GM23338 (cell line): ENCODE data around the gene KLF7. TPM values are rescaled to one million over a fixed set of nuclear protein-coding genes. Genes with fewer than 3 reads are reported as not detected.
A peak's percentile ranks its signal among the peaks of the same experiment; 100 is the strongest.

Source experiments
- ATAC-seq: fragments of 200-7000 bp; cut with Tn5 transposase; 3 replicates; pipeline ENCODE4 v1.9.1; 2020
- DNase-seq: peaks from one replicate; pipeline ENCODE4 v3.0.0-alpha.2; 2015; ENCODE audit warnings: low spot score
- H2AFZ ChIP-seq: fragments of 200-600 bp; sonication (generic); 2 replicates; pipeline ENCODE4 v1.8.0; 2016; ENCODE audit warnings: antibody characterized with exemption, mild to moderate bottlenecking, moderate library complexity
- H3F3A ChIP-seq: fragments of 200-600 bp; sonication (generic); replicated peaks from 2 replicates; pipeline ENCODE4 v1.8.0; 2017; ENCODE audit warnings: antibody characterized with exemption, mixed run types, low read depth
- H3K27ac ChIP-seq: fragments of 200-600 bp; sonication (generic); 2 replicates; pipeline ENCODE4 v1.6.1; 2016; ENCODE audit warnings: low read depth
- H3K27me3 ChIP-seq: fragments of 200-600 bp; sonication (generic); 2 replicates; pipeline ENCODE4 v1.8.0; 2016; ENCODE audit warnings: mild to moderate bottlenecking, mixed run types, moderate library complexity; ENCODE audit not compliant: insufficient read depth
- H3K36me3 ChIP-seq: fragments of 200-600 bp; sonication (generic); 2 replicates; pipeline ENCODE4 v1.8.0; 2016; ENCODE audit warnings: mild to moderate bottlenecking; ENCODE audit not compliant: insufficient read depth
- H3K4me1 ChIP-seq: fragments of 200-600 bp; sonication (generic); 2 replicates; pipeline ENCODE4 v1.8.0; 2016; ENCODE audit warnings: mild to moderate bottlenecking, moderate library complexity; ENCODE audit not compliant: insufficient read depth
- H3K4me2 ChIP-seq: fragments of 200-600 bp; sonication (generic); 2 replicates; pipeline ENCODE4 v1.7.1; 2017; ENCODE audit warnings: mixed run types
- H3K4me3 ChIP-seq: fragments of 200-600 bp; sonication (generic); 2 replicates; pipeline ENCODE4 v1.6.1; 2016; ENCODE audit warnings: mixed run types
- H3K79me2 ChIP-seq: fragments of 200-600 bp; sonication (generic); replicated peaks from 2 replicates; pipeline ENCODE4 v1.8.0; 2017; ENCODE audit warnings: mild to moderate bottlenecking; ENCODE audit not compliant: insufficient read depth
- H3K9me2 ChIP-seq: fragments of 200-600 bp; sonication (generic); 2 replicates; pipeline ENCODE4 v1.8.0; 2017; ENCODE audit not compliant: insufficient read depth
- H4K20me1 ChIP-seq: fragments of 200-600 bp; sonication (generic); replicated peaks from 2 replicates; pipeline ENCODE4 v1.8.0; 2017; ENCODE audit warnings: mild to moderate bottlenecking; ENCODE audit not compliant: insufficient read depth
- H3K27ac Mint-ChIP-seq: 2 replicates; pipeline ENCODE4 v1.8.0; 2020; ENCODE audit warnings: inconsistent platforms, mild to moderate bottlenecking, moderate library complexity, mixed read lengths
- H3K27me3 Mint-ChIP-seq: 3 replicates; pipeline ENCODE4 v1.8.0; 2022; ENCODE audit warnings: low read depth, mild to moderate bottlenecking, moderate library complexity, mixed read lengths, inconsistent platforms; ENCODE audit not compliant: insufficient read depth, poor library complexity
- H3K36me3 Mint-ChIP-seq: 3 replicates; pipeline ENCODE4 v1.8.0; 2021; ENCODE audit warnings: low read depth, mild to moderate bottlenecking, inconsistent platforms, moderate library complexity, mixed read lengths
- H3K4me1 Mint-ChIP-seq: 3 replicates; pipeline ENCODE4 v1.8.0; 2020; ENCODE audit warnings: mild to moderate bottlenecking, inconsistent platforms, mixed read lengths
- H3K4me3 Mint-ChIP-seq: 3 replicates; pipeline ENCODE4 v1.8.0; 2021; ENCODE audit warnings: moderate library complexity, mild to moderate bottlenecking, inconsistent platforms, mixed read lengths
- H3K9me3 Mint-ChIP-seq: 3 replicates; pipeline ENCODE4 v1.8.0; 2020; ENCODE audit warnings: moderate library complexity, mild to moderate bottlenecking, inconsistent platforms, mixed read lengths
- EZH2phosphoT487 ChIP-seq: fragments of 200-600 bp; sonication (generic); IDR thresholded peaks from one replicate; pipeline ENCODE4 v1.8.1; 2018; ENCODE audit warnings: antibody characterized with exemption; ENCODE audit not compliant: unreplicated experiment
- JUNB ChIP-seq: IDR thresholded peaks from one replicate; pipeline ENCODE4 v1.6.1; 2016; ENCODE audit warnings: antibody characterized with exemption; ENCODE audit not compliant: unreplicated experiment
- STAT1 ChIP-seq: IDR thresholded peaks from one replicate; pipeline ENCODE4 v1.6.1; 2016; ENCODE audit warnings: antibody characterized with exemption; ENCODE audit not compliant: unreplicated experiment
- ZNF331 ChIP-seq: fragments of 250-450 bp; sonication (Bioruptor Pico); IDR thresholded peaks from 2 replicates; pipeline ENCODE4 v1.5.0; 2020; ENCODE audit warnings: low read depth, mild to moderate bottlenecking, moderate library complexity
- ZNF462 ChIP-seq: fragments of 250-450 bp; sonication (Bioruptor Pico); IDR thresholded peaks from 2 replicates; pipeline ENCODE4 v1.5.0; 2020; ENCODE audit warnings: mild to moderate bottlenecking, moderate library complexity
- polyA plus RNA-seq: library from polyadenylated mRNA; unstranded; fragments of >200 nt; fragmentation: Nextera tagmentation; extraction: Ambion mirVana; gene quantifications from 2 replicates; pipeline ENCODE4 v1.2.1, GENCODE V29; 2016
- total RNA-seq: library from RNA; depleted of rRNA; stranded (reverse); fragments of >200 nt; shearing (Covaris generic); gene quantifications from 2 replicates; pipeline ENCODE4 v1.2.3, GENCODE V29; 2014
- TF ChIP-seq, protein P1 (sequence below), 2 experiments: fragments of 200-600 bp in 1 of 2; sonication (generic) in 1 of 2; conservative IDR thresholded peaks; 2 replicates each; pipeline versions ENCODE4 v1.5.1 to v1.6.1; 2016 to 2017; ENCODE audit warnings: antibody characterized with exemption in 2 of 2, low read depth in 2 of 2, mild to moderate bottlenecking in 2 of 2, moderate library complexity in 1 of 2

The KLF7 gene
- total and polyA plus RNA-seq, 2 experiments from 2014 or later = 5.7 to 15.4 TPM

- TF ChIP-seq ZNF462 (CRISPR knock-in tag) = no peak
- no peak for TF ChIP-seq STAT1
- TF ChIP-seq ZNF331 (CRISPR knock-in tag) = no peak
These were observed 22.3 kb downstream of the KLF7 start (continued) for GRCh38 chr2:207143215-207144172.

DNA sequence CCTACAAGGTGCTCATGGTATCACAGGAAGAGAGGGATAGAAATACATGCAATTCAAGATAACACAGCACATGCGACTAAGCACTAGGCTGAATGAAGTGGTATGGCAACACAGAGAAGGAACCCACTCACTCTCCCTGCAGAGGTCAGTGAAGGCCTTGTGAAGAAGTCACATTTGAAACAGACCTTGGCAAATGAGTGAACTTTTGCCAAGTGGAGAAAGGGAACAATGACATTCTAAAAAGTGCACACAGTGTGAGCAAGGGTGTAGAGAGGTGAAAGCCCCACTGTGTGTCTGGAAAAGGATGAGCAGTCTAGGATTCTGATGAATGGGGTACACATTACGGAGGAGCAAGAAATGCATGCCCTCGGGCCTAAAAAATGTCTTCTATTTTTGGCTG, 23.3 kb downstream of the KLF7 start:
- H3K4me2 ChIP-seq = peak overlapping the region; percentile 8; the same call in 1 of the 2 replicates
- TF ChIP-seq JUNB (no peak), EZH2phosphoT487 (no peak)
- TF ChIP-seq, protein P1, sequence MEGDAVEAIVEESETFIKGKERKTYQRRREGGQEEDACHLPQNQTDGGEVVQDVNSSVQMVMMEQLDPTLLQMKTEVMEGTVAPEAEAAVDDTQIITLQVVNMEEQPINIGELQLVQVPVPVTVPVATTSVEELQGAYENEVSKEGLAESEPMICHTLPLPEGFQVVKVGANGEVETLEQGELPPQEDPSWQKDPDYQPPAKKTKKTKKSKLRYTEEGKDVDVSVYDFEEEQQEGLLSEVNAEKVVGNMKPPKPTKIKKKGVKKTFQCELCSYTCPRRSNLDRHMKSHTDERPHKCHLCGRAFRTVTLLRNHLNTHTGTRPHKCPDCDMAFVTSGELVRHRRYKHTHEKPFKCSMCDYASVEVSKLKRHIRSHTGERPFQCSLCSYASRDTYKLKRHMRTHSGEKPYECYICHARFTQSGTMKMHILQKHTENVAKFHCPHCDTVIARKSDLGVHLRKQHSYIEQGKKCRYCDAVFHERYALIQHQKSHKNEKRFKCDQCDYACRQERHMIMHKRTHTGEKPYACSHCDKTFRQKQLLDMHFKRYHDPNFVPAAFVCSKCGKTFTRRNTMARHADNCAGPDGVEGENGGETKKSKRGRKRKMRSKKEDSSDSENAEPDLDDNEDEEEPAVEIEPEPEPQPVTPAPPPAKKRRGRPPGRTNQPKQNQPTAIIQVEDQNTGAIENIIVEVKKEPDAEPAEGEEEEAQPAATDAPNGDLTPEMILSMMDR (conservative IDR thresholded peaks at IDR 0.05; ENCODE audit: low read depth in 2 of 2) = peak in 1 of 2 experiments; percentile 40; a peak in 2 of 4 replicates

More for the DNA sequence above, 23.3 kb downstream of the KLF7 start:
- Histone ChIP-seq H3K4me1 (peaks cover 63% of the 10 kb centered on the region), H3K36me3 (peaks cover 7% of the 10 kb centered on the region; the same call in 1 of the 2 replicates), H3K27ac (peak overlapping the region; percentile 79; the same call in 1 of the 2 replicates), H3K79me2 (peaks cover 94% of the 10 kb centered on the region), H3K27me3 (no peaks in the 10 kb centered on the region), H3K4me3 (no peak overlapping the region), H2AFZ (no peak overlapping the region), H4K20me1 (no peaks in the 10 kb centered on the region), H3F3A (no peaks in the 10 kb centered on the region), H3K9me2 (0 out of 2 replicates have a peak, but pooled peaks cover 5% of the 10 kb centered on the region)
- ATAC-seq (peak; percentile 55), DNase-seq (no peak)
- H3K4me1 Mint-ChIP-seq = peaks cover 50% of the 10 kb centered on the region
- no peaks in the 10 kb centered on the region; the same call in 2 of the 3 replicates for H3K36me3 Mint-ChIP-seq
- peaks cover 2% of the 10 kb centered on the region for H3K27me3 Mint-ChIP-seq
- H3K4me3 Mint-ChIP-seq = no peak overlapping the region
- peak overlapping the region; percentile 39 for H3K27ac Mint-ChIP-seq
- no peaks in the 10 kb centered on the region; the same call in 2 of the 3 replicates for H3K9me3 Mint-ChIP-seq
